Measurements from ENCODE around the gene CRYGA.

CRYGA gene, protein sequence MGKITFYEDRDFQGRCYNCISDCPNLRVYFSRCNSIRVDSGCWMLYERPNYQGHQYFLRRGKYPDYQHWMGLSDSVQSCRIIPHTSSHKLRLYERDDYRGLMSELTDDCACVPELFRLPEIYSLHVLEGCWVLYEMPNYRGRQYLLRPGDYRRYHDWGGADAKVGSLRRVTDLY

DNA sequence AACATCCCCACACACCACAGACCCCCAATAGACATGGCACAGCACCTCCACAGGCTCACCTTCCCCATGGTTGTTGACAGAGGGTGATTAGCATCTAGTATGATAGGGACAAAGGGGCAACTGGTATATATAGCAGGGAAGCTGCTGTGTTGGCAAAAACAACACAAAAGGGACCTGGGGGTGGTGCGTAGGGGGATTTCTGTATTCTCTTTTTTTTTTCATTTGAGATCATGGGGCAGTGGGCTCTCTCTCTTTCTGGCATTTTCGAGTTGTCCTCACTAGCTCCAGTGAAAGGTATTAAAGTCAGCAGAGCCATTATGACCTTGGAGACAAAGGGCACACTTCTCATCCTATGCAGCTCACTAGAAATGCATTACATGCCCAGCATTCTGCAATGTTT lies at the start of gene CRYGA:
Gene CRYGA (minus strand): TSS at position 101 of the 400 bp plus-strand sequence. CDS start 33 bp downstream, at position 68.
- no peak for DNase-seq

DNA sequence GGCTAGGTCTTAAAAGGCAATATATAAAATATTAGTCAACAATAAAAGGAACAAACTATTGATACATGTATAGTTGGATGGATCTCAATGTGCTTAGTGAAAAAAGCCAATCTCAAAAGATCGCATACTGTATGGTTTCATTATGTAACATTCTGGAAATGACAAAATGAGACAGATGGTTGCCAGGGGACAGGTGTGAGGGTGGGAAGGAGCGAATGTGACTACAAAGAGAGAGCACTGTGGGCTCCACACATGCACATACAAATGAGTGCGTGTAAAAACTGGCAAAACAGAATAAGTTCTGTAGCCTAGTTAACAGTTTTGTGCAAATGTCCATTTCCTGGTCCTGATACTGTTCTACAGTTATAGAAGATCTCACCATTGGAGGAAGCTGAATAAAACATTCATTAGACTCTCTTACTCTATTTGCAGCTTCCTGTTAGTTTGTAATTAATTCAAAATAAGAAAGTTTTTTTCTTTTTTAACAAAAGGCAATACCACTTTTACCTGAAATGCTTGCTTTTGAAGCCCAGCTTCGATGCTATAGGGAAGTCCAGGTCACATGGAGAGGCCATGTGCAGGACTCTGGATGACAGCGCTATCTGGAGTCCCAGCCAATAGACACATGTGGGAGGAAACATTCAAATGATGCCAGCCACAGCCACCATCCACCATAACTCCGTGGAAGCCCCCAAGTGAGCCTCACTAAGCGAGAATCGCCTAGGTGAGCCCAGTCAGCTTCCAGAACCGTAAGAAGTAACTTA lies 47.5 kb upstream of the CRYGA start:
- DNase-seq: no peak

DNA sequence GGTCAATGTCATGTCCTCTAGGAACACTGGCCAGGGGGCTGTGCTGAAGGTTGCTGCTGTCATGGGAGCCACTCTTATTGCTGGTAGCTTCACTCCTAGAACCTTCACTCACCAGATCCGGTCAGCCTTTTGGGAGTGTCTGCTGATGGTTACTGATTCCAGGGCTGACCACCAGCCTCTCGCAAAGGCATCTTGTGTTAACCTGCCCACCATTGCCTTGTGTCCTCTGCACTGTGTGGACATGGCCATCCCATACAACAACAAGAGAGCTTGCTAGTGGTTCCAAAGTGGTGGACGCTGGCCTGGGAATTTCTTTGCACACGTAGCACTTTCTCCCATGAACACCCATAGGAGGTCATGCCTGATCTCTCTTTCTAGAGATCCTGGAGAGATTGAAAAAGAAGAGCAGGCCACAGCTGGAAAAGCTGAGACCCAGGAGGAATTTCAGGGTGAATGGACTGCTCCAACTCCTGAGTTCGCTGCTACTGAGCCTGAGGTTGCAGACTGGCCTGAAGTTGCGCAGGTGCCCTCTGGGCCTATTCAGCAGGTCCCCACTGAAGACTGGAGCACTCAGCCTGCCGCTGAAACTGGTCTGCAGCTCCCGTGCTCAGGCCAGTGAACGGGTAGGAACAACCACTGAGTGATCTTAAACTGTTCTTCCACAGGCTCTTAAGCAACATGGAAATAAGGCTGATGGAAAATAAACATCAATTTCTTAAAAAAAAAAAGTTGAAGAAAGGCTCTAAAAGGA lies 45.1 kb upstream of the CRYGA start:
- no peak for DNase-seq

DNA sequence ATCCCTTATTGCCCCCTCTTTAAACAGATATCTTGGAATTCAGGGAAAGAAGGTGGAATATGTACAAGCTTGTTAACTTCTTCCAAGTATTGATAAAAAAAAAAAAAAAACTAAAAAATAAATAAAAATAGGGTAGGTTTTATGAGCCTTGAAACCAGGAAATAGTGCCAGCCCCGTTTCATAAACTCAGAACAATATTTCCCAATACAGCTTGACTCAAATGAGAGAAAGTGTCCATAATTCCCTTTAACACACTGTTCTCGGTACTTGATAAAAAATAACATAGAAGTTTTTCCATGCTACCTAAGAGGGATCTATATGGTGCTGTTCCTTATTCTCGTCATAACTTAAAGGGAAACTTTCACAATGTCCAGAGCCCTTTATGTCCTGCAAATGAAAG lies 44.4 kb upstream of the CRYGA start:
- DNase-seq: no peak

DNA sequence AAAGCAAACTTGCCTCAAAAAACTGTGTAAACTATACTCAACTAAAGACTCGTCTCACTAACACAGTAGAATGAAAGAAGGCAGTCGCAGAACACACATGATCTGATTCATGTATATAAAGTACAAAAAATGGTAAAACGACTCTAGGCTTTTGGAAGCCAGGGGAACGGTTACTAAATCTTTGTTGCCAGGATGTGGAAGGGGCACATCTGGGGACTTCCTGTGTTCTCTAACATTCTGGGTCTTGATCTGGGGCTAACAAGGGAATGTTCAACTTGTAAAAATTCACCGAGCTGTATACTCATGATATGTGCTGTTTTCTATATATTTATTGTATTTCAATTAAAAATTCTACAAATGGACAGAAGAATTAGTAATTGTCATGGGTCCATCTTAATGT lies 40.8 kb upstream of the CRYGA start:
- no peak for DNase-seq

DNA sequence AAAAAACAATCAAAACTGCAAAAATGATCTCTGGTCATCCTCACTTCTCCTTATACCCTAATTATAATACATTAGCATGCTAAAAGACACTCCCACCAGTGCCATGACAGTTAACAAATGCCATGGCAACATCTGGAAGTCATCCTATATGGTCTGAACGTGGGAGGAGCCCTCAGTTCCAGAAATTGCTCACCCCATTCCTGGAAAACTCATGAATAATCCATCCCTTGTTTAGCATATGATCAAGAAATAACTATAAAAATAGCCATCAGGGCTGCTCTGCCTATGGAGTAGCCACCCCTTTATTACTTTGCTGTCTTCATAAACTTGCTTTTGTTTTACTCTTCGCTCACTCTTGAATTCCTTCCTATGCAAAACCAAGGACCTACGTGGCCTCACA lies 32.1 kb upstream of the CRYGA start:
- DNase-seq: no peak

DNA sequence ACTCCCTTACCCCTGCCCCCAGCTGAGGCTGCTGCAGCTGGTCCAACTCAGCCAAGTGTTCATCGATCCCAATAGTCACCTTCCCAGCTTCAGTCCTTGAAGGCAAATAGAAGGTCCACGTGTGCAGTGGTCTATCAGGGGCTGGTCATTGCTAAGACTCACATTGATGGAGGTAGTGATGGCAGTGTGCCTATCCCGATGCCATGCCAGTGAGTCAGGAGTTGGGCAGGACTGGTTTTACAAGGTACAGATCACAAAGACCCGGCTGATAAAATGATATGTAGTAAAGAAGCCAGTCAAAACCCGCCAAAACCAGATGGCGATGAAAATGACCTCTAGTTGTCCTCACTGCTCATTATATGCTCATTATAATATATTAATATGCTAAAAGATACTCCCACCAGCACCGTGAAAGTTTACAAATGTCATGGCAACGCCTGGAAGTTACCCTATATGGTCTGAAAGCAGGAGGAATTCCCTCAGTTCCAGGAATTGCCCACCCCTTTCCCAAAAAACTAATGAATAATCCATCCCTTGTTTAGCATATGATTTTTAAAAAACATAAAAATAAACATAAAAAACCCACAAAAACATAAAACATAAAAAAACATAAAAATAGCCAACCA lies 29.3 kb upstream of the CRYGA start:
- DNase-seq: no peak

DNA sequence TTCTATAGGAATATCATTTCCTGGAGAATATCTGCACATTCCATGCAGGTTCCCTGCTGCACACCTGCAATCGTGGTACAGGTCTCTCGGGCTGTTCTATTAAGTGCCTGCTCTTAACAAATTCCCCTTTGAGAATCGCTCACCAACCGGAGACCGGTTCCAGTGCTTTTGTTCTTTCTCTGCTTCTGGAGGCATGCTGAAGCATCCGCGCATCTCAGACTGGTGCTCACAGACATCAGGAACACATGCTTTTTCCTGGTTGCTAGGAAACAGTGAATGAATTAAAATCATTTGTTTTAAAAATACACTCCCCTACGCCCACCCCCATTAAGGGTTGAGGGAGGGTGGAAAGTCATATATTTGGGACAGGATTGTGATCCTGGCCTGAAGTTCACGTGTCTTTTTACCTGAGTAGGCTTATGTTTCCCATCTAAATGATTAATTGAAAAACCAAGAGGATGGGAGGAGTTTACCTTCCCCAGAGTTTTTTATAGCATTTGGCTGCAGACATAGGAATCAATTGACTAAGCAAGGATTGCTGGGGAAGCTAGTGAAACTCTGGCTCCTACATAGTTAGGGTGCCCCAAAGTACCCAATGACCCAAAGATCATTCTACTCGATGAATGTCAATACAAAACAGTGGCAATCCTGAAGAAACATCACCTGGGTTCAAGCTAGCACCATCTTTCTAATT lies 26.6 kb upstream of the CRYGA start, which contains the start of gene C2orf80:
Gene C2orf80 (minus strand): TSS at position 221 of the 694 bp plus-strand sequence. CDS start 3,044 bp downstream, outside the sequence.
- DNase-seq: no peak

DNA sequence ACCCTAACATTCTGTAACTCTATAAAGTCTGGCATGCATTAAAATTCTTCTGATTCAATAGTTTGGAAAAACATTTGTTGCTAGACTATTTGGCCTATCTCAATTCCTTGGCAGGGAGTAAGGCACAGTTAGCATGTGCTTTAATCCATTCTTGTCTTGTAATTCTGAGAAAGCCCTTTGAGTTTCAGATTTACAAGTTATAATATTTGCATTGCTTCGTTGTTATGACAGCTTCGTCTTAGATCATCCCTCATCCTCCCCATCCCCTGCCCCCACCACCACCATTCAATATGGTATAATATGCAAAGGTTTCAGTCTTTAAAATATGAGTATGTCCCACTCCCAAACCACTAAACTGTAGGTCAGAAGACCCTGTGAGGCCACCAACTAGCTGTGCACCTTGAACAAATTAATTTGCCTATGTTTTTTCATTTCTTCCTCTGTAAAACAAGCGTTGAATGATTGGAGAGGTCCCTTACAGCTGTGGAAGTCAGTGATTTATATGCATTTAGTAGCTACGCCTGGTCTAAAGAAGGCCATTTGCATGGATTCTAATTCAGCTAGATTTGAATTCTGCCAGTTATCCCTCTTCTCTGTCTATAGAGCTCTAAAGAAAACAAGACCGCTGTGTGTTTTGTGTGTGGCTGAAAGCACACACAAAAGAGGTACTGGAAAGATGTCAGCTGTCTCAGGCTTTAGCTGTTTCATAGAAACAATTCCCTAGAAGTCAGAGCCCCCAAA lies 25.9 kb upstream of the CRYGA start:
- DNase-seq: no peak

DNA sequence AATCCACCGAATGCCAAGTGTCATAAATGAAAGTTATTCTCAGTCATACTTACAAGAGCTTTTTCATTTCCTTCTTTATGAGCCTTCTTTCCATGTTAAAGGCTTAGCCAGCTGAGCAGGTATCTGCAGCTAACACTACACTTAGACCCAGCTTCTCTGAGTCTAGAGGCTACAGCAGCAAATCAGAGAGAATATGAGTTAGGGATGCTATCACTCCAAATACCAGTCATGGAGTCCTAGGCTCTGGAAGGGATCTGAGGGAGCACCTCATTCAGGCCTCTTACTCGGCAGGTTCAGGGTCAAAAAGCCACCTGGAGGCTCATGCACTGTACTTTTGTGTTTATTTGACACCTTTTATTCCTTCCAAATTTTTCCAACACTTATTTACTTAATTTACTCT lies 23.5 kb upstream of the CRYGA start:
- no peak for DNase-seq

DNA sequence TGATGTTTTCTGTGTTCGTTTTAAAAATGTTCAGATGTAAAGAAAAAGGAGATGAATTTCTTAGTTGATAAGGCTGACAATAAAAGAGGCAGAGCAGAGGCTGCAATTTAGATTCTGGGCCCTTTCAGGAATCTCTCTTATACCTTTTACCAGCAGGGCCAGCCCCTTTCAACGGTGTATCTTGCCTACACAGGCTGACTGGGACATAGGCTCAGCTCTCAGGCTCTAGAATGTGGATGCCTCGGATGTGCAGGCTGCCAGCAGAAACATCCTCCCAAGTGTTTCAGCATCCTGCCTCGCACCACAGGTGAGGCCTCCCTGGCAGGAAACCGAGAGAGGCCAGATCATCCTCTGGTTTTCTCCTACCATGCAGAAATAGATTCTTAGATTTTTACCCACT lies 23.1 kb upstream of the CRYGA start:
- no peak for DNase-seq

DNA sequence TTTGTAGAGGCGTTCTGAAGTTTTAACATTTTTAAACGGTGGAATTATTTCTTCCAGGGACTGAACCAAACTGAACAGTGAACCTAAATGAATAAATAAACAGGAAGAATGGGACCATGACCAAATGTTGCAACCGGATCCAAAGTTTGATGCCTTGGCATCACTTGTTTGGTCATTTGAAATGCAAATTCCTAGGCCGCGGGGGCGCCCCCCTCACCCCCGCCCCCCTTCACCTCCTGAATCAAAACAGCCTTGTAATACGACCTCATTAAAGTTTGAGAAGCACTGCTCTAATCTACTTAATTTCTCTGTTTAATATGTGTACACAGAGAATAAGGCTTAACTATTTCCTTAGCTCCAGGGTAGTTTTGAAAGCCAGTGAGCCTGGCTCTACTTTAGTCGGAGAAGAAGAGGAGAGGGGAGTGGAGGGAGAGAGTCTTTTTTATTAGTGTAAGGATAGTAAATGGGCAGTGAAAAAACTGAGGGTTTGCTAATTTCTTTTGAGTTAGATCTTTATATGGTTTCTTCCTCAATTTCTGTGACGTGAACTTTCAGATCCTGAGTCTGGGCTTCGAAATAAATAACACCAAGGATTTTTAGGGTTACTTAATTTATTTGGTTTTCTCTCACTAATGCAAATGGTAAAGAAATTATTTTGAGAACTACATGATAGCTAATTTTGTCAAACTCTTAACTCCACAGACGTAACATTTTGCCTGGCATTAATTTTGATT lies 20.8 kb upstream of the CRYGA start:
- DNase-seq: no peak

DNA sequence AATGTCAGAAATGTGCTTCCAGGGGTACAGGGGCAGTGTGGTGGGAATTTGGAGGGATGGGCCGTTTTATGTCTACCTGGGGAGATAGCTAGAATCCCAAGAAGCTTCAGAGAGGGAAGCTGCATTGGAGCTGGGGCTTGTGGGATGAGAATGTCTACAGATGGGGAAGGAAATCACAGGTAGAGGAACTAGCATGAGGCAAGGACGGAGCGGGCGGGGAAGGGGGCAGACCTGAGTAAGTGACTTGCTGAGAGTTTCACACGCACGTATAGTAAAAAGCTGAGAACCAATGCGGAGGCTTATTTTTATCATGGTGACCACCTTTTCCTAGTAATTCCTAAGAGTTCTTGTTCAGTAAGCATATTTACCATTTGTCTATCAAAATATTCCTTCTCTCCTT lies 20.1 kb upstream of the CRYGA start:
- no peak for DNase-seq

DNA sequence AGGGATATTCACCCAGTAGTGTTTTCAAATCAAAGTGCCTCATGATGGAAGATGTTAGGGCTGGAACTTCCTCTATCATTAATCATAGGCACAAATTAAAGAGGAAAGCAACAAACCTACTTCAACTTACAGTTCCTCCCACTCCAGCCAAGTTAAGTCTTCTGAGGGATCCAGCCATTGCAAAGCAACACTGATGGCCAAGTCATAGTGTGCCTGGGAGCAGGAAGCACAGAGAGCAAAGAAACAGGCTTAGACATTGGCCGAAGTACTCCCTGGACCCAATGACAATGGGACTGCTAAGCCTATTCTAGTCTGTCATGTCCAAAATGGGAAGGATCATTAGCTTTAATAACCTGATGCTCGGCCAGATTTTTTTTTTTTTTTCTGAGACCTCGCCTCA lies 19.4 kb upstream of the CRYGA start:
- no peak for DNase-seq

DNA sequence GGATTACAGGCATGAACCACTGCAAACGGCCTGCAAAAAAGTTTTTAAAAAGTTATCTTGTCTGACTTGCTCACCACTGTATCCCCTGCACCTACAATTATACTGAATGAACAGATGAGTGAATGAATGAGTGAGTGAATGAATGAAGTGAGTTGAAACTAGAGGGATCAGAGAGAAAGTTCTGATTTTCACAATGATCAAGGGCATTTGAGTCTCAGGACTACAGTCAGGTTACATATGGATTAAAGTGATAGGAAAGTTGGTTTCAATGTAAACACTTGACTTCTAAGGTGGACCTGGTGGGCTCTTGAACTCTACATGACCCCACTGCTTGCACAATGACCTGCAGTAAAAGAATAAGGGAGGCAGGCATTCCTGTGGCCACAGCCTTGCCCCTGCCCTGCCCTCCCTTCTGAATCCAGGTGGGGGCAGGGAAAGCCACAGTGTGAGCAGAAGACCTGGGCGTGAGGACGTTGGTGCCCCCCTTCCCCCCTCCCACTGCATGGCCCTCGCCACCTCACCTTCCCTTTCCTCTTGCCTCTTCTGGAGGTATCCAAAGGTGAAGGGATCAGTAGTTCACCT lies 15.7 kb upstream of the CRYGA start:
- no peak for DNase-seq

DNA sequence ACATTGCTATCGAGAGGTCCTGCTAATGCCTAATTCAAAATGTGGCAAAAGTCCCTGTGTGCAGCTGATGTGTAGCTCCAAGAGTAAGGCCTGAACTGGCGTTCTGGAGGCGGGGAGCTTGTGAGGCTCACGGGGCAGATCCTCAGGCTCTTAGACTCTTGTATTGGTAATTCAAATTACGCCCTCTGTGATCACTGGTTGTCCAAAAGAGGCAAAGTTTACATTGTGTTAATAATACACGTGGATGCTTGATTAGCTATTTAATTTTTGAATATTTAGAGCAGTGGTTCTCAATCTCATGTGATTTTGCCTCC lies 12.4 kb upstream of the CRYGA start:
- DNase-seq: no peak

DNA sequence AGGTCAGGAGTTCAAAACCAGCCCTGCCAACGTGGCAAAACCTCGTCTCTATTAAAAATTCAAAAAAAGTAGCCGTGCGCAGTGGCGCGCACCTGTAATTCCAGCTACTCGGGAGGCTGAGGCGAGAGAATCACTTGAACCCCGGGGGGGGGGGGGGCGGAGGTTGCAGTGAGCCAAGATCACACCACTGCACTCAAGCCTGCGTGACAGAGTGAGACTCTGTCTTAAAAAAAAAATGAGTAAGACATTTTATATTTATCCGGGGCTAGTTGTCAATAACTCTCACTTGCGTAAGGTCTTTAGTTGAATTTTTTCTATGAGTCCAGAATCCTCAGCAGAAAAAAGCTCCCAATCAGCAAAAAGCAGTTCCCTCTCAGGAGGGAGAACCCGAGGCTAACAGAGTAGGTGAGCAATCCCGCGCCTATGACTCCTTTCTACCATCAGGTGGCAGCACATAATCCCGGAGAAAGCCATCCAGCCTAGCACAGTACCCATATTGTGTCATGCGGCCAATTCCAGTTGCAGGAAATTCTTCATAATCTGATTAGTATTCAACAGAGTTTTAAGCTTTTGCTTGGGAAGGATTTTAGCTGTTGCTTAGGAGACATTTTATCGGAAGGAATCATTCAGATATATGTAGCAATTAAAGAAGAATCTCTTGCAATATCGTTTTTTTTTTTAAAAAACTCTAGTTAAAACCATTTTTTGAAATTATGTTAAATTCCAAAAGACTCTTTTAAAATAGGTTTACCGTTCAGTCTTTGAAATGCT lies 11.9 kb upstream of the CRYGA start:
- peak; percentile 38 for DNase-seq

DNA sequence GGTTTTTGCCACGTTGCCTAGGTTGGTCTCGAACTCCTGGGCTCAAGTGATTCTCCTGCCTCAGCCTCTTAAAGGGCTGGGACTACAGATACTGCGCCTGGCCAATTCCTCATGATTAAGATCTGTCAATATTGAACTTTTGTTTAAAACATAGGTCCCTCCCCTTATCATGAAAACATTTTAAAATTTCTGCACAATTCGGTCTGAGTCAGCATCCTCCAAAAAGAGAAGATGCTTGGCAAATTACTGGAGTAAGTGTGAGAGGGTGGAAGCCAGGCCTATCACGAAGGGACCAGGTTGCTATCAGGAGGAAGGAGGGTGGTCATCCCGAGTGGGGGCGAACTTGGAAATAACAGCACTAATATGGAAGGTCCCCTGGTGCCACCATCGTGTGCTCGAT lies 10.8 kb upstream of the CRYGA start:
- no peak for DNase-seq

DNA sequence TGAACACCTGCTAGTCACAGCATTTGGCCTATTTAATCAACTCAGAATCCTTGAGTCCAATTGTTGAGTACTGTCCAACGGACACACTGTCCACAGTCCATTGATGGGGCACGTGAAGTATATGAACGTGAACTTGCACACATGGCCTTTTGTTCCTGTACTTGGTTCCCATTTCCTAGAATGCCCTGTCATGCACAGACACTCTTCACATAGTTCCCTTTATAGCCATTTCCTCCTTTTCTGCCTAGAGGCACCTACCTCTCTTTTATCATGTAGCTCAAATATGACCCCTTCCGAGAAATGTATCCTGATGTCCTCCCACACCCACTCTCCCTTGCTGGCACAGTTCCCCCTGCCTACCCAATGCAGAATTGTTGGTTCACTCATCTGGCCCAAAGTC lies 8.7 kb upstream of the CRYGA start:
- no peak for DNase-seq

DNA sequence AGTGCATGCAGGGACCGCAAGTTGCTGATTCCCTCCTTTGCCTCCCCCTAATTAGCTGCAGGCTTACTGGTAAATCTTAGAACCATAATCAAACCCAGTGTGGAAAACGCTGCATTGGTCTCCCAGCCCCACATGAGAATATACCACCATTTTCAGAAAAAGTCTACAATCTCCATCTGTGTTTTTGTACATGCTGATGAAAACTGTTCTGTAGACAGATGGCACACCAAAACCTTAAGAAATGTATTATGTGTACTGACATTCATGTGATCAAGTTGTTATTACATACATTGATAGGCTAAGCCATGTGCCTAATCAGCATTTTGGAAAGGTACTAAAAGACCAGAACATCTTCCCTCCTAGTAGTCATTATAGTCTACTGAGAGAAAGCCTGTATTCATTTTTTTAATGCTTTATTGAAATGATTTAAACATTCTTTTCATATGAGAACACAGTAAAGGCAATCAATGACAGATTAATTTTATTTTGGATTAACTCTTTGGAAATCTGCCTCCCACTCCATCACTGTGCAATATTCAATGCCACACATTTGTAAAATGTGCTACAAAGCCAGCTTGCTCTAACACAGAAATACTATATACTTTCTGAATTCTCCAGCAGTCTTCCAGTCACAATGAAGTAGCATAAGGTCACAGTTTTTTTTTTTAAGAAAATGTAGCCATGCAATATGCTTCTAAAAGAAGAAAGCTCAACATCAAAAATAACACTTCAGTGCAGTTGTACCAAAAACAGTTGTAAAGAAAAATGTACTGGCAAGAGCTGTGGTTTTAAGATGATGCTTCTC lies 1.8 kb upstream of the CRYGA start:
- DNase-seq: no peak

Measured in NCI-H1105 (cell line).